ENCODE measurements around the gene QRICH1.
"Not testable (repeated sequence)": the region's sequence is repeated elsewhere in the genome, so short reads cannot be mapped to it uniquely, and the experiment has no call there.

QRICH1 gene

GRCh38 chr3:49017229-49017970 lies 76.5 kb downstream of the QRICH1 start:
- peak in 1 of 2 experiments; percentile 61 for DNase-seq (ENCODE audit: low read depth in 1 of 2, low spot score in 1 of 2)
- TF ChIP-seq JUND (IDR thresholded peaks at IDR 0.05; ENCODE audit: low read depth): no peak
- in situ Hi-C loops (cut with HindIII; ENCODE audit: low pct_unique_long_range_greater_than_20kb, low sequenced_read_pairs): no loop called here

DNA sequence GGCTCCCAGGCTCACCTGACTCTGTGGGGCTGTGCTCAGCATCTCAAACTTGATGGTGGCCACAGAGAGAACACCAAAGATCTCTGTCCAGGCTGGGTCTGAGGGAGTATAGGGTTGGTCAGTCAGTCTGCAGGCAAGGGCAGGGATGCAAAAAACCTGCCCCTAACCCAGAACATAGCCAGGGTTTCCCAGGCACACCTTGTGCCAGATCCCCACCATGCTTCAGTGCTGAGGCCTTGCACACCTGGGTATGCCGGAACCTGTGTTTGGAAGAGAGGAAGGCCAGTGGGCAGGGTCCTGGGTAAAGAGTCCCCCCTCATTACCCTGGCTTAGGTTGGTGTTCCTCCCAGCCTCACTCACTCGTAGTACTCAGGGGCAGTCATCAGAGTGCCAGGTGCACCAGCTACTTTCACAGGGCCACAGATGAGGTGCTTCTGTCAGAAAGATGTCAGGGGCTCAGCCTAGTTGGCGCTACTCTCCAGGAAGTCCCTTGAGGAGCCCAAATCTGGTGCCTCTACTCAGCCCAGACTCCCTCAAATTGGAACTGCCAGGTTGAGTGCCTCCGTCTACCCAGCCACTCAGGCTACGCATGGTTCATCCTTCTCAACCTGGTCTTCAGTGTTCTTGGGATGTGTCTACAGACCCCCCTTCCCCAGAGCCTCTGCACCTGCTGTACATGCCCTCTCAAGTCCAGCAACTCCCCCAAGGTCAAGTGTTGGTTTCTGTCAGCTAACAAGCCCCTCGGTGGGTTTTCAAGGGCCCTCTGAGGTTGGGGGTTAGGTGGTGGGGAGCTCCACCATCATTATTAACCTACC lies 77.2 kb downstream of the QRICH1 start:
- in situ Hi-C loops (cut with HindIII; ENCODE audit: low pct_unique_long_range_greater_than_20kb, low sequenced_read_pairs): no loop called here
- no peak for DNase-seq (ENCODE audit: low read depth in 1 of 2, low spot score in 1 of 2)
- TF ChIP-seq JUND (IDR thresholded peaks at IDR 0.05; ENCODE audit: low read depth): no peak

DNA sequence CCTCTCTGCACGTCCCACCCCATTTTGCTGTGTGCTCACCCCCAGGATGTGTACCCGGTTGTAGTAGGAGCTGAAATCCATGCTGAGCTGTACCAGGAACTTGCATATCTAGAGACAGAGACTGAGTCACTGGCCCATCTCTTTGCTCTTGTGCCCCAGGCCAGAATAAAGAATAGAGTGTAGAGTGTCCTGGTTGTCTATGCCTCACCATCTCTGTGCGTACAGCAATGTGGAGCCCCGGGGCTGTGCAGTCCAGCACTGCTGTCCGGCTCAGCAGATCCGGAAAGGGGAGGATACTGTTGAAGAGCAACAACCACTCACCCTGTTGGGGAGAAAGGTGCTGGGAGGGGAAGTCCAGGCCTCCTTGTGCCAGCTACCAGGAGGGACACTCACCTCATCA lies 78.1 kb downstream of the QRICH1 start:
- no peak for TF ChIP-seq JUND (IDR thresholded peaks at IDR 0.05; ENCODE audit: low read depth)
- in situ Hi-C loops (cut with HindIII; ENCODE audit: low pct_unique_long_range_greater_than_20kb, low sequenced_read_pairs): no loop called here
- peak in 1 of 2 experiments; percentile 35 for DNase-seq (ENCODE audit: low read depth in 1 of 2, low spot score in 1 of 2)

DNA sequence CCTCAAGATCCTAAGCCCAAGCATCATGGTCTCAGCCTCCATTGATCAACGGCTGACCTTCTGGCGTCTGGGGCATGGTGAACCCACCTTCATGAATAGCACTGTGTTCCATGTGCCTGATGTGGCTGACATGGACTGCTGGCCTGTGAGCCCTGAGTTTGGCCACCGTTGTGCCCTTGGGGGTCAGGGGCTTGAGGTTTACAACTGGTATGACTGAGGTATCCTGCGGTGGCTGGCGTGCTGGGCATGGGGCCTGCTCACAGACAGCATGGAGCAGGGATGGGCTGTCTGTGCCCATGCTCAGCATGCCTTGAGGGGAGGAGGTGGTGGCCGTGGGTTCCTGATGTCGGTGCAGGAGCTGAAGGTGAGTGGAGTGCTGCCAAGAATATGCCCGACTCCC lies 78.8 kb downstream of the QRICH1 start:
- no peak for TF ChIP-seq JUND (IDR thresholded peaks at IDR 0.05; ENCODE audit: low read depth)
- in situ Hi-C loops (cut with HindIII; ENCODE audit: low pct_unique_long_range_greater_than_20kb, low sequenced_read_pairs): no loop called here
- no peak for DNase-seq (ENCODE audit: low read depth in 1 of 2, low spot score in 1 of 2)

DNA sequence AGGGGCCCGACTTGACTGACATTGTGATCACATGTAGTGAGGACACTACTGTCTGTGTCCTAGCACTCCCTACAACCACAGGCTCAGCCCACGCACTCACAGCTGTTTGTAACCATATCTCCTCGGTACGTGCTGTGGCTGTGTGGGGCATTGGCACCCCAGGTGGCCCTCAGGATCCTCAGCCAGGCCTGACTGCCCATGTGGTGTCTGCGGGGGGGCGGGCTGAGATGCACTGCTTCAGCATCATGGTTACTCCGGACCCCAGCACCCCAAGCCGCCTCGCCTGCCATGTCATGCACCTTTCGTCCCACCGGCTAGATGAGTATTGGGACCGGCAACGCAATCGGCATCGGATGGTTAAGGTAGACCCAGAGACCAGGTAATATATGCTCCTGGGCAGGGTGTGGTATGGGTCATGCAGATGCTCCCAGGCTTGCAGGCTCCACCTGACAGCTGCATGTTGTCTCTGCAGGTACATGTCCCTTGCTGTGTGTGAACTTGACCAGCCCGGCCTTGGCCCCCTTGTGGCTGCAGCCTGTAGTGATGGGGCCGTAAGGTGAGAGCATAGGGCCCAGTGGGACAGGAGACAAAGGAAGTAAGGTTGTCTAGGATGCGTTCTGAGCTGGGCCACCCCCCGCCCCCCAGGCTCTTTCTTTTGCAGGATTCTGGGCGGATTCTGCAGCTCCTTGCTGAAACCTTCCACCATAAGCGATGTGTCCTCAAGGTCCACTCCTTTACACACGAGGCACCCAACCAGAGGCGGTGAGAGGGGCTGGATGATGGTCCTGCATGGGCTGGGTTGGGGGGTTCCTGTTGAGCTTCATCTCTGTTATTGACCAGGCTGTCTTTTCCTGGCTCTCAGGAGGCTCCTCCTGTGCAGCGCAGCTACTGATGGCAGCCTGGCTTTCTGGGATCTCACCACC lies 79.9 kb downstream of the QRICH1 start:
- in situ Hi-C loops (cut with HindIII; ENCODE audit: low pct_unique_long_range_greater_than_20kb, low sequenced_read_pairs): no loop called here
- TF ChIP-seq JUND (IDR thresholded peaks at IDR 0.05; ENCODE audit: low read depth): no peak
- DNase-seq (ENCODE audit: low read depth in 1 of 2, low spot score in 1 of 2): peak in 1 of 2 experiments; percentile 79

- no peak for DNase-seq (ENCODE audit: low read depth in 1 of 2, low spot score in 1 of 2)
- TF ChIP-seq JUND (IDR thresholded peaks at IDR 0.05; ENCODE audit: low read depth): no peak
These were observed 80.6 kb downstream of the QRICH1 start for GRCh38 chr3:49013113-49013737.

DNA sequence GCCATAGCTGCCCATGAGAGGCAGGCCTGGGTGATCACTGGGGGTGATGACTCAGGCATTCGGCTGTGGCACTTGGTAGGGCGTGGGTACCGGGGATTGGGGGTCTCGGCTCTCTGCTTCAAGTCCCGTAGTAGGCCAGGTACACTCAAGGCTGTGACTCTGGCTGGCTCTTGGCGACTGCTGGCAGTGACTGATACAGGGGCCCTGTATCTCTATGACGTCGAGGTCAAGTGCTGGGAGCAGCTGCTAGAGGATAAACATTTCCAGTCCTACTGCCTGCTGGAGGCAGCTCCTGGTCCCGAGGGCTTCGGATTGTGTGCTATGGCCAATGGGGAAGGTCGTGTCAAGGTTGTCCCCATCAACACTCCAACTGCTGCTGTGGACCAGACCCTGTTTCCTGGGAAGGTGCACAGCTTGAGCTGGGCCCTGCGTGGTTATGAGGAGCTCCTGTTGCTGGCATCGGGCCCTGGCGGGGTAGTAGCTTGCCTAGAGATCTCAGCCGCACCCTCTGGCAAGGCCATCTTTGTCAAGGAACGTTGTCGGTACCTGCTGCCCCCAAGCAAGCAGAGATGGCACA lies 81.3 kb downstream of the QRICH1 start:
- TF ChIP-seq JUND (IDR thresholded peaks at IDR 0.05; ENCODE audit: low read depth): no peak
- in situ Hi-C loops (cut with HindIII; ENCODE audit: low pct_unique_long_range_greater_than_20kb, low sequenced_read_pairs): no loop called here
- no peak for DNase-seq (ENCODE audit: low read depth in 1 of 2, low spot score in 1 of 2)

More at GRCh38 chr3:49013113-49013737, 80.6 kb downstream of the QRICH1 start:
- in situ Hi-C loops (cut with HindIII; ENCODE audit: low pct_unique_long_range_greater_than_20kb, low sequenced_read_pairs): no loop called here

- in situ Hi-C loops (cut with HindIII; ENCODE audit: low pct_unique_long_range_greater_than_20kb, low sequenced_read_pairs): no loop called here
- TF ChIP-seq JUND (IDR thresholded peaks at IDR 0.05; ENCODE audit: low read depth): no peak
These were observed 84.5 kb downstream of the QRICH1 start for GRCh38 chr3:49009396-49009795.

DNA sequence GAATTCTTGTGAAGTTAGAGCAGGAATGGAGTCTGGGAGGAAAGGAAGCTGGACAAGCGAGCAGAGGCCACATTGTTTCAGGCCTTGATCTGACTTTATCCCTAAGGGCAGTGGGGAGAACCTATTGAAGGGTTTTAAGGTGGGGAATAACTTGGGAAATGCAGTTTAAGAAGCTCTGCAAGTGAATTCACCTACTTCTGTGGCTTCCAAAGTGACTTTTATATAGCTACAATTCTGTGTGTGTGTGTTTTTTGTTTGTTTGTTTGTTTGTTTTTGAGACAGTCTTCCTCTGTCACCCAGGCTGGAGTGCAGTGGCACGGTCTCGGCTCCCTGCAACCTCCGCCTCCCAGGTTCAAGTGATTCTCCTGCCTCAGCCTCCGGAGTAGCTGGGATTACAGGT lies 85.2 kb downstream of the QRICH1 start:
- in situ Hi-C loops (cut with HindIII; ENCODE audit: low pct_unique_long_range_greater_than_20kb, low sequenced_read_pairs); DNase-seq (ENCODE audit: low read depth in 1 of 2, low spot score in 1 of 2): not testable (repeated sequence)

More at GRCh38 chr3:49009396-49009795, 84.5 kb downstream of the QRICH1 start:
- DNase-seq (ENCODE audit: low read depth in 1 of 2, low spot score in 1 of 2): no peak

- TF ChIP-seq JUND (IDR thresholded peaks at IDR 0.05; ENCODE audit: low read depth): no peak
- peak; percentile 55 to 96 for DNase-seq (ENCODE audit: low read depth in 1 of 2, low spot score in 1 of 2)
- in situ Hi-C loops (cut with HindIII; ENCODE audit: low pct_unique_long_range_greater_than_20kb, low sequenced_read_pairs): no loop called here
These were observed 85.9 kb downstream of the QRICH1 start for GRCh38 chr3:49007771-49008528.
